Stimulated activated CD8-positive, alpha-beta memory T cell treated with anti-CD3 and anti-CD28 coated beads, Interleukin-7, amount 100 ng/mL, for 4 hours (primary cell): ENCODE measurements around the gene CEACAM8.
"Not testable (repeated sequence)": the region's sequence is repeated elsewhere in the genome, so short reads cannot be mapped to it uniquely, and the experiment has no call there.

ENCODE experiments used
- DNase-seq, 2 donors: peaks; one replicate each; pipeline ENCODE4 v3.0.0-alpha.2; 2020; ENCODE audit warnings: low read depth in 2 of 2

CEACAM8 gene

GRCh38 chr19:42594617-42595489 lies at the start of gene CEACAM8:
CEACAM8 (minus strand) TSS chr19:42594924; CDS start chr19:42594828, 96 bp downstream.
- no peak for DNase-seq

GRCh38 chr19:42639324-42640092 lies 44.8 kb upstream of the CEACAM8 start:
- DNase-seq, result not testable (repeated sequence)

GRCh38 chr19:42635233-42635539 lies 40.5 kb upstream of the CEACAM8 start:
- no peak for DNase-seq

GRCh38 chr19:42634409-42635232 lies 39.9 kb upstream of the CEACAM8 start:
- DNase-seq, result no peak

GRCh38 chr19:42629191-42629590 lies 34.5 kb upstream of the CEACAM8 start:
- DNase-seq, result no peak

- no peak for DNase-seq
Measured at GRCh38 chr19:42628411-42629140, 33.9 kb upstream of the CEACAM8 start.

GRCh38 chr19:42627916-42628315 lies 33.2 kb upstream of the CEACAM8 start:
- no peak for DNase-seq

GRCh38 chr19:42626181-42626580 lies 31.5 kb upstream of the CEACAM8 start:
- no peak for DNase-seq

GRCh38 chr19:42619271-42619670 lies 24.5 kb upstream of the CEACAM8 start:
- DNase-seq, result no peak

GRCh38 chr19:42613666-42614065 lies 18.9 kb upstream of the CEACAM8 start:
- no peak for DNase-seq

GRCh38 chr19:42610401-42610915 lies 15.7 kb upstream of the CEACAM8 start:
- DNase-seq, result not testable (repeated sequence)

- DNase-seq, result peak in 1 of 2 donors; percentile 6
Measured at GRCh38 chr19:42606660-42607351, 12.1 kb upstream of the CEACAM8 start.

- DNase-seq, result no peak
Measured at GRCh38 chr19:42601811-42602443, 7.2 kb upstream of the CEACAM8 start.

GRCh38 chr19:42596391-42597072 lies 1.8 kb upstream of the CEACAM8 start:
- peak in 1 of 2 donors; percentile 10 for DNase-seq

GRCh38 chr19:42595550-42596172 lies 937 bp upstream of the CEACAM8 start:
- DNase-seq, result no peak

- DNase-seq, result no peak
Measured at GRCh38 chr19:42589792-42590191, 4.9 kb downstream of the CEACAM8 start.

GRCh38 chr19:42584466-42584865 lies 10.3 kb downstream of the CEACAM8 start:
- no peak for DNase-seq

- no peak for DNase-seq
Measured at GRCh38 chr19:42577016-42577415, 17.7 kb downstream of the CEACAM8 start.

GRCh38 chr19:42576241-42576640 lies 18.5 kb downstream of the CEACAM8 start:
- no peak for DNase-seq
